Uterine smooth muscle cell (primary cell): Measurements from ENCODE around the gene NREP. TPM values are rescaled to one million over a fixed set of nuclear protein-coding genes. Genes with fewer than 3 reads are reported as not detected.

Experiments
- total RNA-seq: library from RNA; depleted of rRNA; stranded (reverse); fragments of >200 nt; gene quantifications from 2 replicates; pipeline ENCODE4 v1.2.3, GENCODE V29; 2014

Gene NREP
- 31.1 and 68.2 TPM in 2 replicates for total RNA-seq

GRCh38 chr5:111756581-111757354 is at the start of gene NREP:
NREP (minus strand) TSS chr5:111757194; CDS start chr5:111755772, 1,422 bp downstream.

Other genes with a start within 250 kb of the NREP start
- gene STARD4, start 244.7 kb downstream of the NREP start, total RNA-seq, result 166 and 254 TPM in 2 replicates